Activated T-cell treated with anti-CD3 and anti-CD28 coated beads for 24 hours (primary cell): ENCODE data around the gene CRIM1.

ENCODE experiments used
- DNase-seq: peaks from one replicate; pipeline ENCODE4 v3.0.0-alpha.2; 2020; ENCODE audit warnings: low read depth

CRIM1 gene

GRCh38 chr2:36482576-36483214 is 127.1 kb downstream of the CRIM1 start:
- no peak for DNase-seq

- no peak for DNase-seq
Observed at GRCh38 chr2:36483290-36483689, 127.7 kb downstream of the CRIM1 start.

- DNase-seq, result no peak
Observed at GRCh38 chr2:36484454-36484853, 128.9 kb downstream of the CRIM1 start.

GRCh38 chr2:36485521-36485920 is 129.9 kb downstream of the CRIM1 start:
- DNase-seq, result no peak

- DNase-seq, result no peak
Observed at GRCh38 chr2:36486521-36487044, 131.0 kb downstream of the CRIM1 start.

- no peak for DNase-seq
Observed at GRCh38 chr2:36487947-36488346, 132.4 kb downstream of the CRIM1 start.

- DNase-seq, result no peak
Observed at GRCh38 chr2:36489281-36489680, 133.7 kb downstream of the CRIM1 start.

GRCh38 chr2:36490749-36491148 is 135.2 kb downstream of the CRIM1 start:
- DNase-seq, result no peak

GRCh38 chr2:36492216-36492945 is 136.8 kb downstream of the CRIM1 start:
- no peak for DNase-seq

- DNase-seq, result no peak
Observed at GRCh38 chr2:36493306-36493705, 137.7 kb downstream of the CRIM1 start.

- no peak for DNase-seq
Observed at GRCh38 chr2:36497570-36498163, 142.1 kb downstream of the CRIM1 start.

GRCh38 chr2:36499128-36499820 is 143.7 kb downstream of the CRIM1 start:
- DNase-seq, result no peak

- DNase-seq, result no peak
Observed at GRCh38 chr2:36500072-36500471, 144.5 kb downstream of the CRIM1 start.

- DNase-seq, result no peak
Observed at GRCh38 chr2:36502081-36502480, 146.5 kb downstream of the CRIM1 start.

GRCh38 chr2:36507408-36507812 is 151.8 kb downstream of the CRIM1 start:
- peak; percentile 23 for DNase-seq

GRCh38 chr2:36509075-36509474 is 153.5 kb downstream of the CRIM1 start:
- no peak for DNase-seq

GRCh38 chr2:36511858-36512603 is 156.5 kb downstream of the CRIM1 start:
- no peak for DNase-seq

GRCh38 chr2:36512705-36513104 is 157.1 kb downstream of the CRIM1 start:
- DNase-seq, result no peak

- no peak for DNase-seq
Observed at GRCh38 chr2:36513661-36514060, 158.1 kb downstream of the CRIM1 start.

GRCh38 chr2:36515538-36515937 is 160.0 kb downstream of the CRIM1 start:
- DNase-seq, result no peak

GRCh38 chr2:36516136-36516870 is 160.7 kb downstream of the CRIM1 start:
- no peak for DNase-seq
